Cerebellar cortex (tissue), 1 donor: ENCODE data around the gene DENND1C.

ENCODE experiments used
- DNase-seq: peaks from one replicate; pipeline ENCODE4 v3.0.0-alpha.2; 2015; ENCODE audit warnings: low spot score

Gene DENND1C

DNA sequence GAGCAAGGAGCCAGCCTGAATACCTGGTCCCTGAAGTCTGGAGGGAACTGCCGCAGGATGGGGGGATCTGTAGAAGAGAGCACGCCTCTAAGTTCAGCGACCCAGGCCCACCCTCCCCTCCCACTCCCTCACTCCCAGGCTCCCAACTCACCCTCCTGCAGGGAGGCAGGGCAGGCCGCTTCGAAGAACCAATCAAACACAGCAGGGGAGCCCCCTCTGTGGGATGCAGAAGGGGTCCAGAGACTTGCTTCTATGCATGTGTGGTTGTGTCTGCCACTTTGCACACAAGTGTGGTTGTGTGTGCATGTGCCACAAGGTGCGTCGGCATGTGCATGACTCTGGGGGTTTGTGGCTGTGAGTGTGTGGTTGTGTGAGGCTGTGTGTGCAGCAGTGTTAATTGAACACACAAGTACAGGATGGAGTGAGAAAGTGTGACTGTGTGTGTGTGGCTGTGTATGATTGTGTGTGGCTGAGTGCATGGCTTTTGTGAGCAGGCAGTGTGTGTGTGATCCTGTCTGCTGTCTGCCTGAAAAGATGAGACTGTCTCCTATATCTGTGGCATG, 1.7 kb downstream of the DENND1C start:
- DNase-seq = no peak

DNA sequence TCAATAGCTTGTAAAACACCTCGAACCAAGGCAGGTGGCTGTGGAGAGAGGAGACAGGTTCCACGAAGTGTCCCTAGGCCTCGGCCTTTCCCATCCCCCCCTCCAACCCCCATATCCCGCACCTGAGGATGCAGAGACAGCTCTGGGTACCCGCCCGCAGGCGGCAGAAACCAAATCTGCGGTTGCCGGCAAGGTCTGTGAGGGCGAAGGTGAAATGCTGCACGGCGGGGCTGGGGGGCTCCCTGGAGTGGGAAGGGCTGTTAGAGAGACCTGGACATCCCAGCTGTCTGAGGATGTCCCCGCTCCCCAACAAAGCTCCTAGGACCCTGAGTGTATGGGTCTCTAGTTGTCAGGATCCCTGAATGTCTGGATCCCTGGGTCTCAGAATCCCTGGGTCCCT, 2.8 kb downstream of the DENND1C start:
- DNase-seq = no peak

DNA sequence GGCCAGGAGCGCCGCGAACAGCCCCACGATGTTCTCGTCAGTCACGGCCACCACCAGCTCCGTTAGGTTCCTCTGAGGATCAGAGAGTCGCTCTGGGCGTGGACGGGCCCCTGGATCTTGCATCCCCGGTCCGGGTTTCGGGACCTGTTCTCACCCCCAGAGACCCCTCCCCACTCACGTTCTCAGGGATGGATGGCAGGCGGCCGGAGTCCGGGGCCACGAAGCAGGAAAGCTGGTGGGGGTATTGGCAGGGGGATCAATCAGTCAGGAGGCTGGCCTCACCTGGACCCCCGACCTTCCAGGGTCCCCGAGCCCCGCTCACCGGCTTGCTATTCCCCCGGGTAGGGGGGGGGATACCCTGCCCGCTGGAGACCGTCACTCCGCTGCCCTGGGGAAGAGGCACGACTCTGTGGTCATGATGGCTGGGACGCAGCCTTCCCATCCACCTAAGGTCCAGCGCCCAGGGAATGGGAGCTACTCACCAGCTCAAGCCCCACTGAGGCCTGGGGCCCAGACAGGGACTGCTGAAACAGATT, 4.6 kb downstream of the DENND1C start:
- DNase-seq = no peak

DNA sequence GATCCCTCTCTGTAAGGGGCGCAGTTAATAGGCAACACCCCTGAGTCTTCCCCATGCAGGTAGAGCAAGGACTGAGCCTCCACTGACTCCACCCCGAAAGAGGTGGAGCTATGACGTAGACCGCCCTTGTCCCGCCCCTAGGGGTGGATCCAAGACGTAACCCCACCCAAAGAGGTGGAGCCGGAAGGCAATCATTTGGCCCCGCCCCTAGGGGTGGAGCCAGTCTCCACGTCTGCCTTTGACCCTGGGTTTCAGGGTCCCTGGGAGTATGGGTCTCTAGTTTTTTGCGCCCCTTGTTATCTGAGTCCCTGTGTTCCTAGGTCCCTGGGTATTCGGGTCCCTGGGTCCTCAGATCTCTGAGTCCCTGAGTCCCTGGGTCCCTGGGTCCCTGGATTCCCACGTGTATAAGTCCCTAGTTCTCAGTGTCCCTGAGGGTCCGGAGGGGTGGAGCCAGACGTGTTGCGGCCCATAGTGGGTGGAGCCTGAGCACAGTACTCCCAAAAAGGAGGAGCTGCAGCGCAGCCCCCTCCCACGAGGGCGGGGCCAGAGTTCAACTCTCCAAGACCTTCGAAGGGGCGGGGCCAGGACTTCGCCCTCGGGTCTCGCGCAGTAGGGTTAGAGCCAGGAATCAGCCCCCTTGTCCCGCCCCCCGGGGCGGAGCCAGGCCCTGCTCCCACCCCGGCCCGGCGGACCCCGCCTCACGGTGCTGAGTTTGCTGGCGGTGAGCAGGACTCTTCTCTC, 5.3 kb downstream of the DENND1C start:
- peak; percentile 82 for DNase-seq

DNA sequence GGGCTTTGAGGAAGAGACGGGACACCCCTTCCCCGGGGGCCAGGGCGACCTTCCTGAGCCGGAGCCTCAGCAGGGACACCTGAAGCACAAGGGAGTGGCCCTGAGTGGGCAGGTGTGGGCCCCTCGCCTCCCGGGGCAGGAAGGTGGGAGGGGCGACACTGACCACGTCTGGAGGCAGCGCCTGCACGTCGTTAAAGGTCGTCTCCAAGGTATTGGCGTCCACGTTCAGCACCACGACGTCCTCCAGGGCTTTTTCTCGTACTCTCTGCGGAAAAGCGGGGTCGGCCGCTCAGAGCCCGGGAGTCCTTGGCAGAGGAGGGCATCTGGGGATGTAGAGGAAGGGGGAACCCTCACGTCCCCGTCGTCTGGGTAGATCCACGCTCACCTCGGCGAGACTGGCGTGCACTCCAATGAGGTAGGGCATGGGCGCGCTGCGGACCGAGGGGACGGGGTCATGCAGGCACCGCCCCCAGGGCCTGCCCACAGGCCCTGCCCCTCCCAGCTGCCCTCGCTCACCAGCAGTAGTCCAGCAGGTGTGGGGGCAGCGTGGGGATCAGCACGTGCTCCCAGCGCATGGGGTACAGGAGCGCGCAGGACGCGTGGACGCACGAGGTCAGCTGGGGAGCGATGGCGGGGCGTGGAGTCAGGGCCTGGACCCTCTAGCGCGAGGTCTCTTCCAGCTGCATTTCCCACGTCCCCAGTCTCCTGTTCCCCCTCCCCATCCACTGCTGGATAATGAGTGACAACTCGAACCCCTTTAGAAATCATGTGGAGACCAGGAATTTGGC, 6.1 kb downstream of the DENND1C start:
- DNase-seq = no peak

DNA sequence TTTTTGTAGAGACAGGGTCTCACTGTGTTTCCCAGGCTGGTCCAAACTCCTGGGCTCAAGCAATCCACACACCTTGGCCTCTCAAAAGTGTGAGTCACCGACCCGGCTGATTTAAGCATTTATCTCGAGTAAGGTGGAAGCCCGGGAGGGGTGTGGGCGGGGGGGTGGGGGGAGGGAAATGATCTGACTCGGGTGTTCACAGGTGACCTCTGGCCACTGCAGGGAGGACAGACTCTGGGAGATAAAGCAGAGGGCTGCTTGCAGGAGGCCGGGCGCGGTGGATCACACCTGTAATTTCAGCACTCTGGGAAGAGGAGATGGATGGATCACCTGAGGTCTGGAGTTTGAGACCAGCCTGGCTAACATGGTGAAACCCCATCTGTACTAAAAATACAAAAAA, 7.9 kb downstream of the DENND1C start:
- DNase-seq = no peak

DNA sequence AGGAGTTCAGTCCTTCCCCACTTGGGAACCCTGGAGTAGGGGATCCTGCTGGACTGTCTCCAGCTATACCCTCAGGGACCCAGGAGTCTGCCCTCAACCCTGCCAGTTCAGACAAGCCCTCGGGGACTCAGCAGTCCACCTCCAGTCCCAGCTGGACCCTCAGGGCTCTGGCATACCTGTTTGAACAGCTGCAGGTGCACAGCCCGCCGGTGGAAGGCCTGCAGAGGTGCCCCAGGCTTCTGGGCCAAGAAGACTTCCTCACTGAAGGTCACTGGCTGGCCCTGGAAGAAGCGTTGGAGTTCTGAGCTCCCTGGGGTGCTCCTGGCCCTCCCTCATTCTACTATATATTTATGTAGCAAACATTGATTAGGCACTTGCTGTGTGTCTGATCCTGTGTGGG, 8.9 kb downstream of the DENND1C start:
- DNase-seq = no peak

DNA sequence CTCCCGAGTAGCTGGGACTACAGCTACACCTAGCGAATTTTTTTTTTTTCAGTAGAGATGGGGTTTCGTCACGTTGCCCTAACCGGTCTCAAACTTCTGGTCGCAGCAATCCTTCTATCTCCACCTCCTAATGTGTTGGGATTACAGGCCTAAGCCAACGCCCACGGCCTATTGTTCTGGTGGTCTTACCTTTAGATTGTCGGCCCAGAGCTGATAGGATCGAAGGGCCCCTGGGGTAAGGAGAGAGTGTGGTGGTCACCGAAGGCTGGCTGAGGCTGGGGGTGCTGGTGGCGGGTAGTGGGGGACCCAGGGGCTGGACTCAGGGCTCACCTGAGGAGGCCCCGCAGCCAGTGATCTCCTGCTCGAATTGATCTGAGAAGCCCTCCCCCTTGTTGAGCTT, 10.5 kb downstream of the DENND1C start:
- no peak for DNase-seq

DNA sequence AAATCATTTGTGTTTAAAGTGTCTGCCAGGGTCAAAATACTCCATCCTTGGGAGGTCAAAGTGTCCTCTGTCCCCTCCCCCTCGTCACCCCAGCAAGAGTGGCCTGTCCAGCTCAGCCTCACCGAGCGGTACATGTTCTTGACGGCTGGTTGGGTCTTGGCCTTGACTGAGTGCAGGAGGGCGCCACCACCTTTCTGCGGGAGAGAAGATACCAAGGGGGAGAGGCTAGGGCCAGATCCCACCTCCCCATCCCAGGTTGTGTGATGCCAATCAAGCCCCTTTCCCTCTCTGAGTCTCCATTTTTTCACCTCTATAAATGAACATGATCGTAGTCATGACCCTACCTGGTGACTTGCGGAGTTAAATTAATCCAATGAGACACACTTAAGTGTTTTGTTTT, 11.4 kb downstream of the DENND1C start:
- no peak for DNase-seq

DNA sequence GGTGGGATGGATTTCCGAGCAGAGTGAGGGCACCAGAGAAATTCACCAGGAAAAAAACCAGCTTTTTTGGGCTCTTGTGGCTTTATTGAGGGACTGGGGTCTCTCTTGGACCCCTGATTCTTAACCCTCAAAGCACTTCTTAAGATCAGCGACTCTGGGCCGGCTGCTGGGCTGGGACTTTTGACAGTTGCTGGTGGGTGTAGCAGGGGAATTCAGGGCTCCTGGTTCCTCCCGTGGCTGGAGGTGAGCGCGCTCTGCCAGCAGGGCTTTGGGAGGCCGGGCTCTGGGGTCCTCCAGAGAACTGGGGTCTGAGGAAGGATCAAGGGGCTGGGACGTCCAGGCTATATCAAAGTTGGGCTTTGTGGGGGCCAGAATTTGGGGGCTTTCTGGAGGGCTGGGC, 14.2 kb downstream of the DENND1C start:
- no peak for DNase-seq

DNA sequence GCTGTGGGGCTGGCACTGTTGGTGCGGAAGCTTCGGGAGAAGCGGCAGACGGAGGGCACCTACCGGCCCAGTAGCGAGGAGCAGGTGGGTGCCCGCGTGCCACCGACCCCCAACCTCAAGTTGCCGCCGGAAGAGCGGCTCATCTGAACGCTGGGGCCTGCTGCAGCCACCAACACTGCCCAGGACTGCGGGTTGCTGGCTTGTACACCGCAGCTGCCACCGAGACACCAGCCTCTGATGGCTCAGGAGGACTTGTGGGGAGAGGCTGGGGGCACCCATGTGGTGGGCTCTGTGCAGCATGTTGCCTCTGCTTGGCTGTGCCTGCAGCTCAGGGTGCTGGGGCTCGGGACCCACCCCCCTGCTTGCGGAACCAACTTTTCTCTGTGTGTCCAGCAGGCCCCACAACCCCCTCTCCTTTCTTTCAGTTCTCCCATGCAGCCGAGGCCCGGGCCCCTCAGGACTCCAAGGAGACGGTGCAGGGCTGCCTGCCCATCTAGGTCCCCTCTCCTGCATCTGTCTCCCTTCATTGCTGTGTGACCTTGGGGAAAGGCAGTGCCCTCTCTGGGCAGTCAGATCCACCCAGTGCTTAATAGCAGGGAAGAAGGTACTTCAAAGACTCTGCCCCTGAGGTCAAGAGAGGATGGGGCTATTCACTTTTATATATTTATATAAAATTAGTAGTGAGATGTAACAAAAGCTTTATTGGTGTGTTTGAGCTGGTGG, 14.9 kb downstream of the DENND1C start:
- no peak for DNase-seq

DNA sequence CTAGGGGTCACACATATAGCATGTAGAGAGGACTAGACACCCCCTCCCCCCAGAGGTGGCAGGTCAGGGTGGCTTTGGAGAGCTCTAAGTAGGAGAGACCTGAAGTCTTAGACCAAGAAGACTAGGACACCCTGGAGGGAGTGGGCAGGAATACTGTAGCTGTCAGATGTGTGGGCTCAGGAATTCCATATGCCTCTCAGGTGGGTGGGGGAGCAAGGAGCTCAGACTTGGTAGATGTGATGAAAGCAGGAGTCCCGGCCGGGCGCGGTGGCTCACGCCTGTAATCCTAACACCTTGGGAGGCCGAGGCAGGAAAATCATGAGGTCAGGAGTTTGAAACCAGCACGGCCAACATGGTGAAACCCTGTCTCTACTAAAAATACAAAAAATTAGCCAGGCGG, 15.9 kb downstream of the DENND1C start:
- DNase-seq = no peak

DNA sequence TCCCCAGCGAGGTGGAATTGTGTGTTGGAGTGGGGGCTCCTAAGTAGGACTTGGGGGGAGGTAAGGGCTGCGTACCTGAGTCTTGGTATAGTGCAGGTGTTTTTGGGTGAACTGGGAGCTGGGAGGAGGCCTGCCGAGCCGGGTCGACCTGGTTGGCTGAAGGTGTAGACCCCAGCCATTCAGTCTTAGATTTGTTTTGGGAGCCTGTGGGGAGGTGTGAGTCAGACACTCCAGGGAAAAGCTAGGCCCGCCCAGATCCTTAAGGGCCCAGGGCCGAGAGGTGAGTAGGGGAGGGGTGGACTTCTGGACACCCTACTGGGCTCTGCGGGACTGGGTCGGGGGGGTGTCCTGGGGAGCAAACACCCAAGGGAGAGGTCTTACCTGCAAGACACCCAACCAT, 16.6 kb downstream of the DENND1C start:
- no peak for DNase-seq

DNA sequence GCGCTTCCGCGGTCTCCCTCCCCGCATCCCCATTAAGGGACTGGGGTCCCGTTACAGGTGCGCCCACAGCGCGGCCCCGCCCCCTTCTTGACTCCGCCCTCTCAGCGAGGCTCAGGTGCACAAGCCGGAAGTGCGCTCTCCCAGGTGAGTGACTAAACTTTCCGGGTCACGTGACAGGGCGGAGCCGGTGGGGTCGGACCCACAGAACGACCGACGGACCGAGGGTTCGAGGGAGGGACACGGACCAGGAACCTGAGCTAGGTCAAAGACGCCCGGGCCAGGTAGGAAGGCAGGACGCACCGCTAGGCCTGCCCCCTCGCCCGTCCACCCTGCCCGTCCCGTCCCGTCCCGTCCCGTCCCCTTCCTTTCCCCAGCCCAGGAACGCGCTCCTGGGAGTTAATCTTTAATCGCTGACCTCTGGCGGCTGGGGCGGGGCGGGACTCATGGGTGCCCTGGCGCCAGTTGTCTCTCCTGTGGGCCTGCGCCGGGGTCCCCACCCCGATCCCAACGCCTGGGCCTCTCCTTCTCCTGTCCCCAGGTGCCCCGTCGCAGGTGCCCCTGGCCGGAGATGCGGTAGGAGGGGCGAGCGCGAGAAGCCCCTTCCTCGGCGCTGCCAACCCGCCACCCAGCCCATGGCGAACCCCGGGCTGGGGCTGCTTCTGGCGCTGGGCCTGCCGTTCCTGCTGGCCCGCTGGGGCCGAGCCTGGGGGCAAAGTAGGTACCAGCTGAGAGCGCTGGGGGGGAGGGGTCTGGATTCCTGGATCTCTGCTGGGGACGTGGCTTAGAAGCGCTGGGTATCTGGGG, 17.3 kb downstream of the DENND1C start, which contains the start of gene CRB3:
CRB3 (plus strand) TSS at position 202 of the 804 bp plus-strand sequence; CDS start at position 633, 431 bp downstream.
- DNase-seq = no peak

DNA sequence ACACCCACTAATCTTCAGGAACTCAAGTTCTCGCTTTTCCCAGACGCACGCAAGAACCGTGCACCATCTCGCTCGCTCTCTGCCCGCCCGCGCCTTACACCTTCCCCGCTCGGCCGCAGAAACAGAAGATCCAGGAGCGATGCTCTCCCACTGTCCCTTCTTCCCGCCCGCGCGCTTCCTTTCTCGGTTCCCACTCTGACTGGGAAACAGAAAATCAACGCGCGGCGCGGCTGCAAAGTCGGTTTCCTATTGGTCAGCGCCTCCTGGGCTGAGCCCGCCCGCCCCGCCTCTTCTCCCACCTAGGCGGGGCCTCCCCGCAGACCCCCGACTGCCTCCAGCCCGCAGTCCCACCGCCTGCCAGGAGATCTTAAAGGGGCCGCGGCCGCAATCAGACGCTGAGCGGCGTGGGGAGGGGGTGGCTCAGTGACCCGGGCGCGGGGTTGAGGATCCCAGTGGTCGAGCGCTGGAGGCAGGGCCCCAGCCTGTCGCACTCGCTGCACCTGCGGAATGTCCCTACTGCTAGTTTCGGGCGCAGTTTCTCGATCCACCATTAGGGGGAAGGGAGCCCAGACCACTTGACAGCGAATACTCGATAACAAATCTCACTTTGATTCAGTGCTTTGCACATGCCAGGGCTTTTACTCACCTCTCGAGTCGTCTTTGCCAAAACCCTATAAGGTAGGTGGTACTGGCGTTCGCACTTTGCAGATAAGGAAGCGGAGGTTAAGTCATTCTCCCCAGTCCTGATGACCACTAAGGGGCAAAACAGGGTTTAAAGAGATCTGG, 21.3 kb downstream of the DENND1C start:
- DNase-seq = peak; percentile 99

DNA sequence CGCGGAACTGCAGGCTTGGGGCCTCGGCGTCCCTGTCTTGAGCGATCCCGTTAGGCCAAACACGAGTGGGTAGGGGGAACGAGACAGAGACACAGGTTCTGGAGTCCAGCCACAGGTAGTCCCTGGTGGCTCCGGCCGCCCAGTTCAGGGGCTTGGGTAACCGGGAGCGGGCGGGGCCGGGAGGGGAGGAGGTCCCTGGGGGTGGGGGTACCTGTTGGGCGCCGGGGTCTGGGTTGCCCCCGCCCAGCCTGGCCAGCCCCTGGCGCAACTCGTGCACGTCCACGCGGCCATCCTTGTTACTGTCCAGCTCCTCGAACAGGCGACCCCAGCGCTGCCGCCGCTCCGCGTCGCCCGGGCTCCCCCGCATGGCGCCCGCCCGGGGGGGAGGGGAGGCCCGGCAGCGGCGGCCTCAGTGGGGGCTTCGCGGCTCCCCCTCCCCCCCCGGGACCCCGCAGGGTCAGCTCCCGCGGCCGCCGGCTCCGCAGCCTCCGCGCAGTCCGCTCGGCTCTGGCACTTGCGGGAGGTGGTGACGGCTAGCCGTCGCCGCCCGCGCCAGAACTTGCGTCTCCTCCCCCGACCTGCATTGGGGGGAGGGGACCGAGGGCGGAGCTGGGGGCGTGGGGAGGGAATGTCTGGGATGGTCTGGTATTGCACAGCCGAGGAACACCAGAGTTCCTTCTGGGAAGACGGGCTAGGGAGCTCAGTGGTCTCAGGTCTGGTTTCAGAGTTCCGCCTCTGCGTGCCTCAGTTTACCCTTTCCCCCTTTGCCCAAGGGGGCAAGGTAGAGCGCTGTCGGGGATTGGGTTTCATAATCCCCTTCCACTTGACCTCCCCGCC, 22.1 kb downstream of the DENND1C start, which contains the start of gene SLC25A23:
SLC25A23 (minus strand) TSS at position 531 of the 837 bp plus-strand sequence; CDS start at position 367, 164 bp downstream.
- peak; percentile 78 for DNase-seq

DNA sequence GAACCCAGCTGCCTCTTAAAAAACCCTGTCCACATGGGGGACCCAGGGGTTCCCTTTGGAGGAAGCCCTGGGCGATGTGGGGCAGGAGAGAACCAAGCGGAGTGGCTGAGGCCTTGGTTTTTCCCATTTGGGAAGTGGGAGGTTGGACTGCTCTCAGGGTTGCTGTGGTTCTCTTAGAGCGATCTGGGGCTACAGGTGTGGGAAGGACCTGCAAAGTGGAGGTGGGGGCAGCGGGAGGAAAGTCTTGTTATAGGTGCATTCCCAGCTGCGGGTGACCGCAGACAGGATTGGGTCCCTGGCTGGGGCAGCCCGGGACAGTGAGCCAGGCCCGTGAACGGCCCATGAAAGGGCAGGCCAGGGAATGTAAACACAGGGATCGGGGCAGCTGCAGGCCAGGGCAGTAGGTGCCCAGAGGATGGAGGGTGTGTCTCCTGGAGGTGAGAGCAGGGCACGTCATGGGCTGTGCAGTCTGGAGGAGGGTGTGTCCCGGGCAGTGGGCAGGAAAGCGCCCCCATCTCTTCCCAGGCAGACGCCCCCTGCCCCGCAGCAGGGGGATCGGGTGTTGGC, 22.8 kb downstream of the DENND1C start:
- peak; percentile 23 for DNase-seq

DNA sequence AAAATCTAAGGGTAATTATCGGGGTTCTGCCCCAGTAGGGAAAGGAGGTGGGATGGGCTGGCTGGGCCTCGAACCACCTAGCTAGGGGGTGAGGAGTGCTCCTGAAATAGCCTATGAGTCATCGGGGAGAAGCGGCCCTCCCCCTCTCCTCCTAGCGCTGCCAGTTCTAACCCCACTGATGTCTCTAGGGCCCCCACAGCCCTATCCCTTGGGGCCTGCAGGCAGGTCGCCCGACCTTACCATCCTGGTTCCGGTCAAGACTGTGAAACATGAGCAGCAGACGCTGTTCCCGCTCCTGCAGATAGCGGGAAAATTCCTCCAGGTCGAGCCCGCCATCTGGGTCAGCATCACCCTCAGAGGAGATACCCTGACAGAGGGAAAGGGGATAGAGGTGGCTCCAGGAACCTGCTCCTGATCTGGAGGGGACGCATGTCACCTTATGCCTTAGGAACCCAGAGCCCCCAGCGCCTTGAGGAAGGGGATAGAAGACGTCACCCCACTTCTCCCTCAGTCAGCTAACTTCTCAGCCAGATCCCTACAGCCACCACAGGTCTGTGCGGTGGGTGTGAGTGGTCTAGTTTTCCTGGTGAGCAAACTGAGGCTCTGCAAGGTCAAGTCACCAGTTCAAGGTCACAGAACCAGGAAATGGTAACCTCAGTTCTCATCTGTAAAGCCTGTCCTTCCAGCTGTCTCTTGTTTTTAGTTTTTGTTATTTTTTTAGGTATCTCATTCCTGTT, 23.5 kb downstream of the DENND1C start:
- DNase-seq = peak; percentile 12
